Sigmoid colon (tissue), 4 donors: ENCODE results near the gene SLC25A25.

Experiments
- EP300 ChIP-seq, 4 donors: sonication (generic); formaldehyde crosslinking; IDR thresholded peaks; one replicate each; pipeline ENCODE4 v1.6.1; 2017; ENCODE audit warnings: antibody characterized with exemption in 4 of 4
- POLR2AphosphoS5 ChIP-seq, 4 donors: sonication (generic); formaldehyde crosslinking; IDR thresholded peaks; one replicate each; pipeline ENCODE4 v1.6.1; 2017; ENCODE audit warnings: antibody characterized with exemption in 4 of 4

DNA sequence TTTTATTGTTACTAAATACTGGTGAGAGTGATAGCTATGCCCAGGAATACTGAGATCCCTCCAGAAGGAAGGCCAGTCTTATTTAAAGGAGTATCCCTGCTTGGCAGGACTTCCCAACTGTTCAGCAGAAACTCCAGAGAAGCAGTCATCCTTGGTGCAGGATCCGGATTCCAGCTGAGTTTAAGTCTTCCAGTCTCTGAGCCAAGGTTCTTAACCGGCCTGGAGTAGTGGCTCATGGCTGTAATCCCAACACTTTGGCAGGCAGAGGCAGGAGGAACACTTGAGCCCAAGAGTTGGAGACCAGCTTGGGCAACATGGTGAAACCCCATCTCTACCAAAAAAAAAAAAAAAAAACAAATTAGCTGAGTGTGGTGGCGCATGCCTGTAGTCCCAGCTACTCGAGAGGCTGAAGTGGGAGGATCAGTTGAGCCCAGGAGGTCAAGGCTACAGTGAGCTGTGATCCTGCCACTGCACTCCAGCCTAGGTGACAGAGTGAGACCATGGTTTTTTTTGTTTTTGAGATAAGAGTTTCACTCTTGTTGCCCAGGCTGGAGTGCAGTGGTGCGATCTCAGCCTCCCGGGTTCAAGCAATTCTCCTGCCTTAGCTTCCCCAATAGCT is 8.6 kb upstream of the SLC25A25 start:
- TF ChIP-seq EP300 (IDR thresholded peaks at IDR 0.05) (no peak), POLR2AphosphoS5 (IDR thresholded peaks at IDR 0.05) (no peak)
